HS-27A (cell line): ENCODE measurements around the gene DGKD.
"Not testable (repeated sequence)": the region's sequence is repeated elsewhere in the genome, so short reads cannot be mapped to it uniquely, and the experiment has no call there.

Source experiments
- DNase-seq: peaks from one replicate; pipeline ENCODE4 v3.0.0-alpha.2; 2012; ENCODE audit warnings: low read depth, missing footprints

DGKD gene

DNA sequence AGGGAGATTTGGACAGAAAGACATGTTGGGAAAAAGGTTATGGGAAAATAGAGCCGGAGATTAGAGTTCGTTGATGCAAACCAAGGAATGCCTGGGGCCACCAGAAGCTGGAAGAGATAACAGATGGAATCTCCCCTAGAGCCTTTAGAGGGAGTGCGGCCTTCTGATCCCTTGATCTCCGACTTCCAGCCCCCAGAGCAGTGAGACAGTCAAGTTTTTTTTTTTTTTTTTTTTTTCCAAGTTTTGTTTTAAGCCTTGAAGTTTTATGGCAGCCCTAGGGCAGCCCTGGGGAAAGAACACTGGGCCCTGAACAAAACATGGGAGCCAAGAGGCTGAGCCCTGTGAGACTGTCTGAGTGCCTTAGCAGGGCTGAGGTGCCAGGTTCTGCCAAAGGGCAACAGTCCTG, 6.5 kb downstream of the DGKD start:
- no peak for DNase-seq

DNA sequence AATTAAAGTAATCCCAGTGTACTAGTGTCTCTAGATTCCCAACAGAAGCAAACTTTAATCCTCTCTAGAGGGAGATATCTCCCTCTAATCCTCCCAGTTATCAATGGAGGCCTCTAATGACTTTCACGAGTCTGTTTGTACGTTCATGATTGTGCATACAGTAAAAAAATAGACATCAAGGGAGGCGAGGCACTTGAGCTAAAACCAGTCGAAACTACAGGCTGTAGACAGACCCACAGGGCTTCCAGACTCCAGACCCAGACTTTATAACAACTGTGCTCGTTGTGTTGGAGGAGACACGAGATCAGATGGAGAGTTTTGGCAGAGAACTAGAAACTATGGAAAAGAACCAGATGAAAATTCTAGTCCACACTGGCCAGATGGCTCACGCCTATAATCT, 7.0 kb downstream of the DGKD start:
- DNase-seq = no peak

DNA sequence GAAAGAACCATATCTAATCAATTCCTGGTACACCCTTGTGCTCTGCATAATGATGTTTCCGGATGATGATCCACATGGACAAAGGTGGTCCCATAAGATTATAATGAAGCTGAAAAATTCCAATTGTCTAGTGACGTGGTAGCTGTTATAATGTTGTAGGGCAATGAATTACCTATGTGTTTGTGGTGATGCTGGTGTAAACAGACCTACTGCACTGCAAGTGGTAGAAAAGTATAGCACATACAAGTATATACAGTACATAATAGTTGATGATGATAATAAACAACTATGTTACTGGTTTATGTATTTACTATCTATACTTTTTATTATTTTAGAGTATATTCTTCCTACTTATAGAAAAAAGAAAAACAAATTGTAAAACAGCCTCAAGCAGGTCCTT, 8.4 kb downstream of the DGKD start:
- DNase-seq = no peak

DNA sequence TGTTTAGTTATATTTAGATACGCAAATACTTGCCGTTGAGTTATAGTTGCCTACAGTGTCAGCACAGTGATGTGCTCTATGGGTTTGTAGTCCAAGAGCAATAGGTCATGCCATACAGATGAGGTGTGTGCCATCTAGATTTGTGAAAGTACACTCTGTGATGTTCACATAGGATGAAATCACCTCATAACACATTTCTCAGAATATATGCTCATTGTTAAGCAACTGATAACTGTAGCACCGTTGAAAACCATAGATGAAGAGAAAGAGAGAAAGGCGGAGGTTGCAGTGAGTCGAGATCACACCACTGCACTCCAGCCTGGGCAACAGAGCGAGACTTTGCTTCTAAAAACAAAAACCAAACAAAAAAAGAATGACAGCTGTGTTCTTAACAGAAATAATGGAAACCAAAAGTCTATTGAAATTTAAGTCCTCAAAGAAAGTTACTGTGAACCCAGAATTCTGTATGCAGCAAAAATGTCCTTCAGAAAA, 9.5 kb downstream of the DGKD start:
- DNase-seq = no peak

DNA sequence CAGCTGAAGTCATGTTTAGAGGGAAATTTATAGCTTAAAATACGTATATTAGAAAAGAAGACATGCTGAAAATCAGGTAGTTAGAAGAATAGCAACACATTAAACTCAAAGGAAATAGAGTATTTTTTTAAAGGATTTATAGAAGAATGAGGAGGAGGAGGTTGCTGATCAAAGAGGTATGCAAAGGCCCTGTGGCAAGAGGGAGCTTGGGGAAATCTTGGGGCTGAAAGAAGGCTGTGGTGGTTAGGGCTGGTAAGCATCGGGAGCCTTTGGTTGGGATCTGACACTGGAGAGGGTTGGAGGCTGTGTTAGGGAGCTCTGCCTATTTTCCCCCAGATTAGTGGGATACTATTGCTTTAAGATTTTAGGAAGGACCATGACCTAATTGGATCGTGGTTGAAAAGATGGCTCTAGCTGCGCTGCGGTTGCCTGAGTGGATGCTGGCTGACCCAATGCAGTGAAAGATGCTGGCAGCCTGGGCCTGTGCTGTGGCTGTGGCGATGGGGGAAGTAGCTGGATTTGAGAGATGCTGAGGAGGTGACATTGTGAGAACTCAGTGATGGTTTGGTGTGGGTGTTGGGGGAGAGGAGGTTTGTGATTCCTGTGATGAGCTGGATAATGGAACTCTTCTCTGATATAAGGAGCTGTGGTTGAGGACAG, 11.7 kb downstream of the DGKD start:
- no peak for DNase-seq

DNA sequence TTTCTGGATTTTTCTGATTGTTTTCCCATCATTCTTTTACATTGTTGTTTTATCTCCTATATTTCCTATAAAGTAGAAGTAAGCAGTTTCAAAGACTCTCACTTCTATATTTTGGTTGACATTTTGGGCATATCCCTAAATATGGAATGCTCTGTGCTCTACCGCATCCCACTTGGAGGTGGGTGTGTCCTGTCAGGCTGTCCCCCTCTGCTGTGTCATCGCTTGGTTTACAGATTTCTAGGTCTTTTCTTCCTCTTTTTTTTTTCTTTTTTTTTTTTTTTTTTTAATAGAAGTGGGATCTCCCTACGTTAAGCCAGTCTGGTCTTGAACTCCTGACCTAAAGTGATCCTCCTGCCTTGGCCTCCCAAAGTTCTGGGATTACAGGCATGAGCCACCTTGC, 13.3 kb downstream of the DGKD start:
- DNase-seq = no peak

DNA sequence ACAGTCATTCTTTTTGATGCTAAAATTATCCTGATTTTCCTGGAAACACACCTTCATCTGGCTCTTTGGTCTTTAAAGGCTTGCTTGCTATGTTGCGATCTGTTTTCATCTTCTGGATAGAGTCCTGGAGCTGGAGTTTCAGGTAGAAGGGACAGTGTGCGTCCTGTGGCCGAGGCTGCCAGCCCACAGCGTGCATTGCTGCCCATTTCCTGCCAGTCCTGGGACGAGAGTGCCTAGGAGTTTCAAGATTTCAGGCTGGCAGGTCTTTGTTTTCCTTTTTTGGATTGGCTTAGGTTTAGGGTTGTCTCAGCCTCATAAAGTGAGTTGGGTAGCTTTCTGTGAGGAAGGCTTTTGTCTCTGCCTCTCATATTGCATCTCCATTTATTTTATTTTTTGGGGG, 14.5 kb downstream of the DGKD start:
- no peak for DNase-seq

DNA sequence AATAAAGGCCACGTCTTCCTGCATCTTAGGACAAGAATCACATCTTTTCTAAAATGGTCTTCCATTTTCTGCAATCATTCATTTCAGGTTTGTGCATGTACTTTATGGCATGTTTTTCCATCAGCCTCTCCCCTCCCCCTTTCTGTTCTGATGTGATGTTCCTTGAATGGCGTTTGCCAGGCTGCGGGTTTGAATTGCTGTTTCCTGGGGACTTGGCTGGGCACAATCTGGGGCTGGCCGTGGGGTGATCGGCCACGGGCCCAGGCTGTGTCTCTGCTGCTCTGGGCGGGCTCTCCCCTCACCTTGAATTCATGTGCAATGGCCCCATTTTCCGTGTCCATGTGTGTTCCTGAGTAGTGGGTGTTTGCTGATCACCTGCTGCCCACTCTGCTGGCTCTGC, 15.2 kb downstream of the DGKD start:
- DNase-seq = no peak

DNA sequence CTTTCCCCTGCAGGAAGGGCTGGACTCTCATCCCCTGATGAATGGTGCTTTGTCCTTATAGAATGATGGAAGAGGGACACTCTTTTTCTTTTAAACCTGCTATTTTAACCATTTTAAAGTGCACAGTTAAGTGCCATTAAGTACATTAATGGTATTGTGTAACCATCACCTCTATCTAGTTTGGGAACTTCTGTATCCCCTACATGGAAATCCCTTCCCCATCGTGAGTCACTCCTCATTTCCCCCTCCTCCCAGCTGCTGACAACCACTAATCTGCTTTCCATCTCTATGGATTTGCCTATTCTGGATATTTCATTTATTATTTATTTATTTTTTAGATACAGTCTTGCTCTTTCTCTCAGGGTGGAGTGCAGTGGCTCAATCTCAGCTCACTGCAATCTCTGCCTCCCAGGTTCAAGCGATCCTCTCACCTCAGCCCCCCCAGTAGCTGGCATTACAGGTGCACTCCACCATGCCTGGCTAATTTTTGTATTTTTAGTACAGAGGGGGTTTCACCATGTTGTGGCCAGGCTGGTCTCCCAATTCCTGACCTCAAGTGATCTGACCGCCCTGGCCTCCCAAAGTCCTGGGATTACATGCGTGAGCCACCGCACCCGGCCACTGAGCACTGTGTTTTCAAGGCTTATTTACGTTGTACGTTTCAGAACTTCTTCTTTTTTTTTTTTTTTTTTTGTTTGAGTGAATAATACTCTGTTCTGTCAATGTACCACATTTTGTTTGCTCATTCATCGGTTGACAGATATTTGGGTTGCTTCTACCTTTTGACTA, 15.8 kb downstream of the DGKD start:
- no peak for DNase-seq

DNA sequence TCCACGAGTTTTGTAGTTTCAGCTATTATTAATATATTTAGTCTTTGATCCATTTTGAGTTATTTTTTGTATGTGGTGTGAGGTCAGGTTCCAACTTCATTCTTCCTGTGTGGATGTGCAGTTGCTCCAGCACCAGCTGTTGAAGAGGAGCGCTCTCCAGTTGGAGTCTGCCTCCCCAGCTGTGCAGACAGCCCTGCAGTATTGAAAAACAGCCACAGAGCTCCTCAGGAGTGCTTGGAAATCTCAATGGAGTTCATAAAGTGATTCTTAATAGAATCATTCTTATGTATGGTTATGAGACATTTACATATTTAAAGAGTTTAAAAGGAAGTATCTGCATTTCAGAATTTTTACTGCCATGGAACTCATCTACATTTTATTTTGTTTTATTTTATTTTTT, 17.3 kb downstream of the DGKD start:
- no peak for DNase-seq

DNA sequence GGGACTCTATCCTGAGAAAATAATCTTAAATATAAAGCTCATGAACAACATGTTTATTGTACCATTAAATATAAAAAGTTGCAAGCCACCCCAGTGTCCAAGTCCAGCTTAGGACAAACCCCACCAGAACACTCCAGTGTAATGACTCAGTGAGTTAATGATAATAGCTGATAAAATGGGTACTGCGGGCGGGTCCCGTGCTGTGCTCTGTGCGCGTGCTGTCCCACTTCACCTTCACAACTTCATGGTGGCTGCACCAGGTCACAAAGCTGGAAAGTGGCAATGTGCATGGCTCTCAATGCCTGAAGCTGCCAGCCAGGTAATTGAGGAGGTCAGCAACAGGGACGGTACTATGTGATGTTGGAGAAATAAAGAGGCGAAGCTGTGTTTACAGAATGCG, 18.6 kb downstream of the DGKD start:
- DNase-seq = no peak

DNA sequence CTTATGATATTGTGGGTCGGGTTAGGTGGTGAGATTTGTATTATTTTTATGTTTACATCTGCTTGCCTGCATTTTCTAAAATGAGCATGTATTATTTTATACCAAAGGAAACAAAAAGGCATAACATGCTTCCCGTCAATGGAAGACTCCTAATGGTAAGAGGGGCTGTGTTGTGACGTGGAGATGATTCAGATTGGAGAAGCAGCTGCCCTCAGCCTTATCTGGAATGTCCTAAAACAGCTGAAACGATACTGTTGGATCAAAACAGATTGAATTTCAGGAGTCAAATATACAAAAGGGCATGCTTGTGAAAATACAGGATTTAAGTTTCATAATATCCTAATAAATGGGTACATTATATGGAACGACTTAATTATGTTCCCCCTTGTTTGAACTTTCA, 19.0 kb downstream of the DGKD start:
- DNase-seq = no peak

DNA sequence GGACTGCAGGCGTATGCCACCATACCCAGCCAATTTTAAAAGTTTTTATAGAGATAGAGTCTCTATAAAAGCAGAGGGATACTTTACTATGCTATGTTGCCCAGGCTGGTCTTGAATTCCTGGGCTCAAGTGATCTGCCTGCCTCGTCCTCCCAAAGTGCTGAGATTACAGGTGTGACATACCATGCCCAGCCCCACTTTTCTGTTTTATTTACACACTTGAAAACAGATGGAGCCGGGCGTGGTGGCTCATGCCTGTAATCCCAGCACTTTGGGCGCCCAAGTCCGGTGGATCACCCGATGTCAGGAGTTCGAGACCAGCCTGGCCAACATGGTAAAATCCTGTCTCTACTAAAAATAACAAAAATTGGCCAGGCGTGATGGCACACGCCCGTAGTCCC, 20.5 kb downstream of the DGKD start:
- not testable (repeated sequence) for DNase-seq

DNA sequence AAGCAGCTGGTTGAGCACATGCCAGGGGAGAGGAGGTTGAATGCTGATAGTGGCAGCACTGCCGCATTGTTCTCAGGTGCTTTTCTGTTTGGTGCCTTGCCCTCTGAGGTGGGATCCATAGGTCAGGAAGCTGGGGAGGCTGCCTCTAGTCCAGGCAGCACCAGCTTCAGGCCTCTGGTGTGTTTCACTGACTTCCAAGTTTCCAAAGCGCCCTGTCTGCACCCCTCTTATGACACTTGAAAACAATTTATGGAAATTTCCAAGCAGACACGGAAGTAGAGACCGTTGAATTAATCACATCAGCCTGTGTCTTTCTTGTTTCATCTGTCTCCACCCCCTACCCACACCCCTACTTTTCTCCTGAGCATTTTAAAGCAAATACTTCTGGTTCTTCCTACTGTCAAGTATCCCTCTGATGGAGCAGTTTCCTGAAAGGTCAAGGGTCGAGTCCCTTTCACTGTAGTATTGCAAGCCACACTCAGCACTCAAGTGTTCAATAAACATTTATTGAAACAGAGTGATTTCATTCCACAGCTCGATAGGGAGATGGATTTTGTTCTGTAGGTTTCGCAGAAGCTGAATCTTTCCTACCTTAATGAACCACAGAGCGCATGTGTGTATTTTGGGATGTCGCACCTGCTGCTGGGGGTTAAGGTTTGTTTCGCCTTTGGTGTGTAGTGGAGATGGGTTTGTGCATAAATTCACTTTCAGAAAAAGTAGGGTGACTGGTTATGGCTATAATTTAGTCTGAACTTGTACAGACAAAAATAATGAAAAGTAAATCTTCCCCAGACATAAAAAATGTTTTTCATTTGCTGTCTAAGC, 21.4 kb downstream of the DGKD start:
- no peak for DNase-seq

DNA sequence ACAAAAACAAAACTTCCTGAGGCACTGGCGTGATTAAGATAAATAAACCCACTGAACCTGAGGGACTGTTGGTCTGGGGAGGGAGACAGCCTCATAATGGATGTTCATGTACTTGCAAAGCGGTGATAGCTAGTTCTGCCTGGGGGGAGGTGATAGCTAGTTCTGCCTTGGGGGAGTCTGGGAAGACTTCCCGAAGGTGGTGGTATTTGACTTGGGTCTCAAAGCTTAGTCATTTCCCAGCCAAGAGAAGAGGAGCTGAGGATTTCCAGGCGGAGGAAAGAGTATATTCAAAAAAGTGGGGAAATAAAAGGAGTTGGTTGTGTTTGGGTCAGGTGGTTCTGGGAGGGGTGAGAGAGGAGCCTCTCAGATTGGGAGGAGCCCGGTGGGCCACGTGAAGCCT, 24.7 kb downstream of the DGKD start:
- no peak for DNase-seq

DNA sequence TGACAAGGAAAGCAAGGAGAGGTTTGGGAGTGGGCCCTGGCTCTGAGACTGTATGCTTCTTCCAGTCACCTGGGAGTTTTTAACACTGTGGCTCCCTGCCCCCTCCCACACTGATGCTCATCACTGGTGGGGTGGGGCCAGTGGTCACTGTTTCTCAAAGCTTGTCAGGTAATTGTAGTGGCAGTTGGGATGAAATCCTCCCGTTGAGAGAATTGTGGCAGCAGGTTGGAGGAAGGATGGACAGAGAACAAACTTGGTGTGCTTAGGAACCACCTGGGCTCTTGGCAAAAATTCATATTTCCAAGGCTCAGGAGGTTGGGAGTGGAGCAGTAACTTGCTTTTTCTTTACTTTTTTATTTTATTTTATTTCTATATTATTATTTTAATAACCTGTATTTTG, 25.1 kb downstream of the DGKD start:
- no peak for DNase-seq

DNA sequence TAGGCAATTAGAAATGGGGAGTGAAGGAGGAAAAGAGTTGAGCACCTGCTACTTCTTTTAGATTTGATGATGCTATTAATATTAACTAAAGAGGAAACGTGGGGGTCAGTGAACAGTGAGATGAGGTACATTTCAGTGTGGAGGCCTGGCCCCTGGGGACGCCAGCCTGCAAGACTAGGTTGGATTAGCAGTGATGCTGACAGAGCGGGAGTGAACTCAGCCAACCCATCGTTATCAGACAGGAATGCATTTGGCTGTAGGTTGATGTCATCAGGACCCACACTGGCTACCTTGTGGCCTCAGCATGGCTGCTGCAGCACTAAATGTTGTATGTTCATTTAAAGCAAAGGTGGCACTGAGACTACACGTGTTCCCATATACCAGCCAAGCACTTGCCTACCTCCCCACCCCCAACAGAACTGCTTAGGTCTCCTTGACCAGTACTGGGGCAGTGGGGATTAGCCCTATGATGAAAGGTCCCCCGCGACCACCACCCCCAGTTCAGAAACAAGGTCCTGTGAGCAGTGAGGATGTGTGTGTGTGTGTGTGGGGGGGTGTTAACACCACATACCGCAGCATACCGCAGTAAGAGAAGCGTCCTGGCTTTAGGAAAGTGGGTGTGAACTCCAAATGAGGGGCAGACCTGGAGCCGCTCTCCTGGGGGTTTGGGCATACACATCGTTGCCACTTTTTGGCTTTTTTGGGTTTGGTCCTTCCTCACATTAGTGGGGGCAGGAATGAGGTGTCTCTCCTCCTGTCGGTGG, 26.0 kb downstream of the DGKD start:
- no peak for DNase-seq

DNA sequence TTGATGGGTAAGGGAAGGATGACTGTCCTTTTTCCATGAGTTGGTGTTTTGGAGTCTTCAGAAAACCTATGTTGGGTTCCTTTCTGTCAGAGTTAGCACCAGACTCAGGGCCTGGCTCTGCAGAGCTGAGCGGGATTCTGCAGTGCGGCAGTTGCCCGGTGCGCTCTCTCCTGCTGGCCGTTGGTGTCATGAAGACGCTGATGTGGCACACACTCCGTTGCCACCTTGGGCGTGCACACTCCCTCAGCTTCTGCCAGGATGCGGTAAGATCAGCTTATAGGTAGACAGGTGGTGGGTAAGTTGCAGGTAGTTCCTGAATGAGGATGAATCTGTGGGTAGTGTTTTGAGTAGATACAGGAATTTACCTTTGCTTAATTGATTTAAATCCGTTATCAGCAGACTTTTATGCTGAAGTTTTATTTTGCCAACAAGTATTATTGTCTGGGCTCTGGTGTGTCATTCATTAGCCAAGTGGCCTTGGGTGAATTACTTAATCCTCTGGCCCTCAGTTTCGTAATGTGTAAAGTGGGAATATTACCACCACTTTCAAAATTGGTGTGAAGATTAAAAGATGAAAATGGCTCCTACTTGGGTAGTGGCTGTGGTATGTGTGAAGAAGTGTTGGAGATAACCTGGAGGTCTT, 26.8 kb downstream of the DGKD start:
- DNase-seq = no peak

DNA sequence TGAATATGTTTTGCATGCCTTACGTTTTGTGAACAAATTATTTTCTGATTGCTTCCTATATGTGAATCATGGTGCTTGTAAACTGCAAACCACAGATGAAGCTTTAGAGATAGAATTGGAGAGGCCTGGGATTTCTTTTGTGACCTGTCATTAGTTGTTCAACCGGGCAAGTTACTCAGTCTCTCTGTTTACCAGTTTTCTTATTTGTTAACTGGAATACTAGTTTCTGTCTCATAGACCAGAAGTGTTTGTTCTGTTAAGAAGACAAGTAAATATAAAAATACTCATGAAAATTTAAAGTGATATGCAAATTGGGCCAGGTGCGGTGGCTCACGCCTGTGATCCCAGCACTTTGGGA, 27.3 kb downstream of the DGKD start:
- DNase-seq = no peak

DNA sequence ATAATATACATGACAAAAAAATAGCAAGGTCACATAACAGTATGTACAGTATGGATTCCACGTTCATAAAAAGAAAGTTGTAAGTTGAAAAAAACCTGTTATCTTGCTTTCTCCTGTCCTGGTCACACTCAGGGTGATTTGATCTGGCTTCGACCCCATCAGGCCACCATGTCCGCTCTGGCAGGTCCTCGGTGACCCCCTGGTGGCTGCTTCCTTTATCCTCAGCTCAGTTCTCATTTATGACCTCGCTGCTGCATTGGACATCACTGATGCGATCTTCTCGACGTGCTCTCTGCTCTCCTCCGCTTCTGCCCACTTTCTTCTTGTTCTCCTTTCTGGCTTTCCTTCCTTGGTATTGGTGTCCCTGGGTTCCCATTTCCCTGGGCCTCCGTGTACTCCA, 29.7 kb downstream of the DGKD start:
- no peak for DNase-seq

DNA sequence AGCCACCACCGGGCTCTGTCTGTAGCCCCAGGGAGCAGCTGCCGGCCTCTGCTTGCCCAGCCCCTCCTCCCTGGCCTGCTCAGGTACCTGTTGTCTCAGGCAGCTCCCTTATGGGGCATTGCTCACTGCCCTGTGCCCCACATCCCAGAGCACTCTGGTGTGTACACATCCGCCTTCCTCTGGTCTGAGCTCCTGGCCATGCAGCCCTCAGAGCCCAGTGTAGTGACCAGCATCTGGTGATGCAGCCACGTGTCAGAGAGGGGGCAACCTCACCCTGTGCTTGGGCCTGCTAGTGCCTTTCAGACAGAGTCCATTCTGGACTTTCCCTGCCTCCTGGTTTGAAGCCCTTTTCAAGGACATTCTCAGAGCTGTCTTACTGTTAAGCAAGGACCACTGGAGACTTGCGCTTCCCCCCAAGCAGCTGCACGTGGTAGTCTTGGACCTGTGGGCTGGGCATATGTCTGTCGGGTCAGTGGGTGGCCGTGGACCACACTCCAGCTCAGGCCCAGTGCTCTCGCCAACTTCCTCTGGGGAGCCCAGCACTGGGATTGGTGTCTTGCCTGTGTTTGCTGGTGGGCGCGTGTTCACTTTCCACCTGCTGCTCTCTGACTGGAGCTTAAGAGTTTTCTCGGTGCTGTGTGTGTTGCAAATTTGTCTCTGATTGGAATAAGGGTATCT, 30.7 kb downstream of the DGKD start:
- DNase-seq = no peak
